Activated CD8-positive, alpha-beta memory T cell treated with anti-CD3 and anti-CD28 coated beads, Interleukin-2, amount 10 ng/mL, durations not matched to agents 7 days and 5 days (primary cell): ENCODE data around the gene HCK. TPM values are rescaled to one million over a fixed set of nuclear protein-coding genes. Genes with fewer than 3 reads are reported as not detected.

Experiments
- ATAC-seq: fragments of 150-1000 bp; cut with Tn5 transposase; one replicate; pipeline ENCODE4 v1.10.0; 2021; ENCODE audit warnings: moderate library complexity
- CTCF ChIA-PET: fragments of 350-600 bp; sonication (Branson Sonifier 250); formaldehyde crosslinking; loops from one replicate; lab custom pipeline; 2021; ENCODE audit warnings: antibody characterized with exemption; lab: Charles Lee
- DNase-seq: peaks from one replicate; pipeline ENCODE4 v3.0.0-alpha.2; 2020
- H3K27ac Mint-ChIP-seq: one replicate; pipeline ENCODE4 v1.8.0; 2021; ENCODE audit warnings: mild to moderate bottlenecking, mixed read lengths
- H3K27me3 Mint-ChIP-seq: one replicate; pipeline ENCODE4 v1.8.0; 2021; ENCODE audit warnings: mixed read lengths
- H3K36me3 Mint-ChIP-seq: one replicate; pipeline ENCODE4 v1.8.0; 2021; ENCODE audit warnings: mild to moderate bottlenecking, mixed read lengths
- H3K4me1 Mint-ChIP-seq: one replicate; pipeline ENCODE4 v1.8.0; 2021; ENCODE audit warnings: mixed read lengths
- H3K4me3 Mint-ChIP-seq: one replicate; pipeline ENCODE4 v1.8.0; 2021; ENCODE audit warnings: mild to moderate bottlenecking, moderate library complexity, mixed read lengths
- H3K9me3 Mint-ChIP-seq: one replicate; pipeline ENCODE4 v1.8.0; 2022; ENCODE audit warnings: low read depth, mixed read lengths
- total RNA-seq, 2 experiments: library from RNA; stranded (reverse); gene quantifications; one replicate each; pipeline ENCODE4 v1.2.3, GENCODE V29; 2021

The HCK gene
- total RNA-seq, 2 experiments from 2014 or later: not detected

DNA sequence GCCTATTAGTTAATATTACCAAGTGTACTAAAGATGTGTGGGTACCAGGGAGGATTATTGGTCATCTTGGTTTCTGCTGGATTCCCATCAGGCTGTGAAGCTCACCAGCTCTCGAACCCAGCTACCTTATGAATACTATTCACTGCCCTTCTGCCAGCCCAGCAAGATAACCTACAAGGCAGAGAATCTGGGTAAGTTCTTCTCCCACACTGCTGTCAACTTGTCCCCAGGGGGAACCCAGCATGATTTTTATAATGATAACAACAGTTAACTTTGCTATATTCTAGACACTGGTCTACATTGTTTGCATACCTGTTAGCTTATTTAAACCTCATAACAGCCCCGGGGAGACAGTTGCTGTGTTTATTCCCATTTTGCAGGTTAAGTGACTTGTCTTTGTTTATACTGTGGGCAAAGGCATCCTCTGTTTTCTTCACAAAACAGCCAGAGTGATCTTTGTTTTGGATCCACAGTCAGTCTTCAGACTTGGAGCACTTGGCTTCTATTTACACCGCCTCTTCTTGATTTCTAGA is 84.0 kb downstream of the HCK start:
- ATAC-seq (no peak), DNase-seq (no peak)
- no peaks in the 10 kb centered on the region for H3K27me3 Mint-ChIP-seq
- peaks cover 35% of the 10 kb centered on the region for H3K36me3 Mint-ChIP-seq
- CTCF ChIA-PET: no interaction called here
- no peak overlapping the region for H3K27ac Mint-ChIP-seq
- H3K4me1 Mint-ChIP-seq: peaks cover 2% of the 10 kb centered on the region
- no peaks in the 10 kb centered on the region for H3K9me3 Mint-ChIP-seq
- H3K4me3 Mint-ChIP-seq: no peak overlapping the region

DNA sequence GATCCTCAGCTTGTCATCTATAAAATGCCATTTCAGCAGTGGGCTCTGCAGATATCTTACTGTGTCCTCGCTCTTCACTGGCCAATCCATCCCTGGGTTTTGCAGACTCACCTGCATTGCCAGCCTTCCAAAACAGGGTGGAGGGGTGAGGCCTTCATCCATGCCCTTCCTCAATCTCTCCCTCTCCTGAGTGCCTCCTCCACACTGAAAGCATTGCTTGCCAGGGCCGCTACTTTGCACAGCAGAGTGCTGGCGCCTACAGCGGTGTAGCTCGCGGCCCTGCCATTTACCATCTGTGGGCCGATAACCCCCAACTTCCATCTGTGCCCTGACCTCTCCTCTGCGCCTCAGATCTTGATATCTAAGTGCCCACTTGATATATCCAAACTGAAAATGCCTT is 86.9 kb downstream of the HCK start:
- Mint-ChIP-seq H3K4me1 (no peaks in the 10 kb centered on the region), H3K27me3 (no peaks in the 10 kb centered on the region), H3K36me3 (peaks cover 45% of the 10 kb centered on the region), H3K27ac (no peak overlapping the region), H3K9me3 (no peaks in the 10 kb centered on the region), H3K4me3 (no peak overlapping the region)
- CTCF ChIA-PET: no interaction called here
- DNase-seq (no peak), ATAC-seq (no peak)

DNA sequence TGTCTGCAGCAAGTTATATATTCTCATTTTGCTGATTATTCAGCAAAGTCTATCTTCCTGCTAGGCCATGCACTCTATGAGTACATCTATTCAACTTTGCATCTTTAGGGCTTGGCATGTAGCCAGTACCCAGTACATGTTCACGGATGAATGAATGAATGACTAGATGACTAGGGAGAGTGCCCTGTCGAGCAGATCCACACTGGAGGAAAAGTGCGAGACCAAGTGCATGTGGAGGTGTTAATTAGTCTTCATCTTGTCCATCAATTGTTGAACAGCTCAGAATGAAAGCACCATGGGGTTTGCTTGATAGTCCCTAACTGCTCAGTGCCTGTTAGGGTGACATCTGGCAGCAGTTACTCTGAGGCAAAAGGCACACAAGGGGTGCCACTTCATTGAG is 87.9 kb downstream of the HCK start:
- Mint-ChIP-seq H3K36me3 (peaks cover 50% of the 10 kb centered on the region), H3K4me3 (no peak overlapping the region), H3K27ac (no peak overlapping the region), H3K9me3 (no peaks in the 10 kb centered on the region), H3K27me3 (no peaks in the 10 kb centered on the region), H3K4me1 (no peaks in the 10 kb centered on the region)
- CTCF ChIA-PET: no interaction called here
- no peak for ATAC-seq
- DNase-seq: no peak

DNA sequence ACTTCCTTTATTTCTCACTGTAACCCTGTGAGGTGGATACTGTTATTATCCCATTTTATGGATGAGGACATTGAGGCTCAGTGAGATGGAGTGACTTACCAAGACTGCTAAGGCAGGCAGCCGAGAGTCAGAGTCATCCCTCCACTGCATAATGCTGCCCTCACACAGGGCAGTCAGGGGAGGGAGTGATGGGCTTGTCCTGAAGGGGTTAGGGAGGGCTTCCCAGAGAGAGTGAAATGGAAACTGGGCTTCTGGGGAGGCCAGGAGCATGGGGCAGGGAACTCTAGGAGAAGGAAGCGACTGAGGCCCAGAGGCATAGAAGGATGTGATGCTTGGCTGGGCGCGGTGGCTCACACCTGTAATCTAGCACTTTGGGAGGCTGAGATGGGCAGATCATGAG is 88.6 kb downstream of the HCK start:
- CTCF ChIA-PET: no interaction called here
- no peaks in the 10 kb centered on the region for H3K9me3 Mint-ChIP-seq
- H3K27ac Mint-ChIP-seq: no peak overlapping the region
- H3K36me3 Mint-ChIP-seq: peaks cover 54% of the 10 kb centered on the region
- H3K4me3 Mint-ChIP-seq: no peak overlapping the region
- H3K27me3 Mint-ChIP-seq: no peaks in the 10 kb centered on the region
- no peak for DNase-seq
- no peak for ATAC-seq
- H3K4me1 Mint-ChIP-seq: no peaks in the 10 kb centered on the region

DNA sequence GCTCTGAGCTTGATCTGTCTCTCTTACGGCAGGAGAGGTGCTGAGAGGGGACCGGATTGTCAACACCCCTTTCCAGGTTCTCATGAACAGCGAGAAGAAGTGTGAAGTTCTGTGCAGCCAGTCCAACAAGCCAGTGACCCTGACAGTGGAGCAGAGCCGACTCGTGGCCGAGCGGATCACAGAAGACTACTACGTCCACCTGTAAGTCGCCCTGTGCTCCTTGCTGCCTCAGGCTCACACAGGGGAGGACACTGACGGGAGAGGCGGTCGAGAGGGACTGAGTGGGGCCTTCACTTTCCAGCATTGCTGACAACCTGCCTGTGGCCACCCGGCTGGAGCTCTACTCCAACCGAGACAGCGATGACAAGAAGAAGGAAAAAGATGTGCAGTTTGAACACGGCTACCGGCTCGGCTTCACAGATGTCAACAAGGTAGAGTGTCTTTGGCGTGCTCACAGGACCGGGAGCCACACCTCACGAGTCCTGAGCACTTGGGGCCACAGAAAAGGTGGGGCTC is 89.5 kb downstream of the HCK start:
- DNase-seq: no peak
- H3K4me3 Mint-ChIP-seq: no peak overlapping the region
- no peaks in the 10 kb centered on the region for H3K4me1 Mint-ChIP-seq
- CTCF ChIA-PET: no interaction called here
- H3K9me3 Mint-ChIP-seq: no peaks in the 10 kb centered on the region
- H3K27me3 Mint-ChIP-seq: no peaks in the 10 kb centered on the region
- no peak overlapping the region for H3K27ac Mint-ChIP-seq
- H3K36me3 Mint-ChIP-seq: peaks cover 62% of the 10 kb centered on the region
- no peak for ATAC-seq

DNA sequence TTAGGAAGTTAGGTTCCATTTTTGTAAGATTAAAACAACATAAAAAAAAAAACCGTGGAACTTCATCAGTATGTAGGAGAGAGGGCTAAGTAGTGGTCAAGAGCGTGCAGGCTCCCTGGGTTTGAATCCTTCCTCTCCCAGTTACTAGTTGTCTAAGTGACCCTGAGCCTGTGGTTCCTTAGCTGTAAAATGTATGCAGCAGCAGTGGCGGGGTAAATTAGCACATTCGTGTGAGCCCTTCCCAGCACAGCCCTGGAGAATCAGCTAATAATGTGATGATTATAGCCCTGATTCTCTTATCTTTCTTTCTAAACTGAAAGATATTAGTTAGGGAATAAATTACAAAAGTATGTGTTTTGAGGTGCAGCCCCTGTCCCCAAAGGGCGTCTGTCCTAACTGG is 90.0 kb downstream of the HCK start:
- no peaks in the 10 kb centered on the region for H3K9me3 Mint-ChIP-seq
- ATAC-seq: no peak

DNA sequence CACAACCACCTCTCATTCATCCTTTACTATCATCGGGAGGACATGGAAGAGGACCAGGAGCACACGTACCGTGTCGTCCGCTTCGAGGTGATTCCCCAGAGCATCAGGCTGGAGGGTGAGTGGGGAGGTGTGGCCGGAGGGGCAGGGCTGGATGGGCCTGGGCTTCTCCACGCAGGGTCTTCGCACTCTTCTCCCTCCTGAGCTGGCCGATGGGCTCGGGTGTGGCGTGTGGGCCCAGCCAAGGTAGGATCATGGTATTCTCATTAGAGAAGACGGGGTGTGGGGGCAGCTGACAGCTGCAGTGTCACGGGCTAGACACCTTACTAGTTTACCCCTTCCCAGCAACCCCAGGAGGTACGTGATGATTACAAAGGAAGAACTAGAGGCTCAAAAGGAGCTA is 90.9 kb downstream of the HCK start:
- H3K27ac Mint-ChIP-seq: no peak overlapping the region
- H3K4me3 Mint-ChIP-seq: no peak overlapping the region
- ATAC-seq (no peak), DNase-seq (no peak)
- CTCF ChIA-PET: no interaction called here
- no peaks in the 10 kb centered on the region for H3K4me1 Mint-ChIP-seq
- peaks cover 57% of the 10 kb centered on the region for H3K36me3 Mint-ChIP-seq
- no peaks in the 10 kb centered on the region for H3K9me3 Mint-ChIP-seq
- H3K27me3 Mint-ChIP-seq: no peaks in the 10 kb centered on the region

More for the DNA sequence above, 90.0 kb downstream of the HCK start:
- CTCF ChIA-PET: no interaction called here
- H3K4me1 Mint-ChIP-seq: no peaks in the 10 kb centered on the region
- DNase-seq: no peak
- peaks cover 63% of the 10 kb centered on the region for H3K36me3 Mint-ChIP-seq
- H3K27me3 Mint-ChIP-seq: no peaks in the 10 kb centered on the region
- no peak overlapping the region for H3K27ac Mint-ChIP-seq
- H3K4me3 Mint-ChIP-seq: no peak overlapping the region

DNA sequence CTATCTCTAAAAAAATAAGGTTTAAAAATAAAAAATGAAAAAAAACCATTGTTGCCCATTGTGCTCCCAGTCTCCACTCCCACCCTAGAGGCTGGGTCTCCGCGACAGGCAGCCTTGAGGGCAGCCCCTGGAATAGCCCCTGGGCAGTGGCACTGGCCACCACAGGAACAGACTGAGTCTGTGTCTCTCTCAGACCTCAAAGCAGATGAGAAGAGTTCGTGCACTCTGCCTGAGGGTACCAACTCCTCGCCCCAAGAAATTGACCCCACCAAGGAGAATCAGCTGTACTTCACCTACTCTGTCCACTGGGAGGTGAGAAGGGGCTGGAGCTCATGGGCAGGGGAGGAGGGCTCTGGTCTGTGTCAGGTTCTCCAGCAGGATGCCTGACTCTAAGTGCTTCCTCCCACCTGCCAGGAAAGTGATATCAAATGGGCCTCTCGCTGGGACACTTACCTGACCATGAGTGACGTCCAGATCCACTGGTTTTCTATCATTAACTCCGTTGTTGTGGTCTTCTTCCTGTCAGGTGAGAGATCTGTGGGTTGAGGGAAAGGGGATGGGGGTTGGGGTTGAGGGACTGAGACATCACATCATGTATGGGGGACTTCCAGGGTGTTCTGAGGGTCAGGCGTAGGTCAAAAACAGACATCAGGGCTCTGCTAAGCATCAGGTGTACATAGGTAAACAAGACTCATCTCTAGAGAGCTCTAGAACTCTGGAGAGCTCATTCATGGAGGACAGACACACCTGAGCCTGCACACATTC is 93.0 kb downstream of the HCK start:
- Mint-ChIP-seq H3K4me3 (no peak overlapping the region), H3K4me1 (no peaks in the 10 kb centered on the region), H3K9me3 (no peaks in the 10 kb centered on the region), H3K27me3 (no peaks in the 10 kb centered on the region), H3K27ac (peak overlapping the region; percentile 10), H3K36me3 (peaks cover 46% of the 10 kb centered on the region)
- DNase-seq (no peak), ATAC-seq (no peak)
- CTCF ChIA-PET: no interaction called here

DNA sequence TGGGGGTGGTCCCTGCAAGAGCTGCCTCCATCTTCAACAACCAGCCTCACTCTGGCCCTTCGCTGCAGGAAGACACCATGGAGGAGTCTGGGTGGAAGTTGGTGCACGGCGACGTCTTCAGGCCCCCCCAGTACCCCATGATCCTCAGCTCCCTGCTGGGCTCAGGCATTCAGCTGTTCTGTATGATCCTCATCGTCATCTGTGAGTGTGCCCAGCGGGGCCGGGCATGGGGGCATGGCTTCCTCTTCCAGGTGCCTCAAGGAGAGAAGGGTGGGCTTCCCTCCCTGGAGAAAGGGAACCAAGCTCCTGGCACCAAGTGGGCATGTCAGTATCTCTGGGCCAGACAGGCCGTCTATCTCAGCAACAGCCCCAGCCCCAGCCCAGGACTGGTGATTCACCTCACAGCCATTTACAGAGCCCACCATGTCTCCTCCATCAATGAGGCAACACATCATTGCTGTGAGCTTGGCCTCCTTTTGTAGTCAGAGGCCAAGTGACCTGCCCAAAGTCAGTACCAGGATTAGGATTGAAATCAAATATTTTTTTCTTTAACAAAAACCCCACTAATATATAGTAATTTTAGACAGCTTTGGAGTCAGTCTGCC is 97.6 kb downstream of the HCK start:
- CTCF ChIA-PET: no interaction called here
- H3K27me3 Mint-ChIP-seq: no peaks in the 10 kb centered on the region
- H3K4me3 Mint-ChIP-seq: no peak overlapping the region
- no peaks in the 10 kb centered on the region for H3K9me3 Mint-ChIP-seq
- H3K4me1 Mint-ChIP-seq: no peaks in the 10 kb centered on the region
- H3K36me3 Mint-ChIP-seq: peaks cover 29% of the 10 kb centered on the region
- no peak overlapping the region for H3K27ac Mint-ChIP-seq
- no peak for DNase-seq
- ATAC-seq: no peak

DNA sequence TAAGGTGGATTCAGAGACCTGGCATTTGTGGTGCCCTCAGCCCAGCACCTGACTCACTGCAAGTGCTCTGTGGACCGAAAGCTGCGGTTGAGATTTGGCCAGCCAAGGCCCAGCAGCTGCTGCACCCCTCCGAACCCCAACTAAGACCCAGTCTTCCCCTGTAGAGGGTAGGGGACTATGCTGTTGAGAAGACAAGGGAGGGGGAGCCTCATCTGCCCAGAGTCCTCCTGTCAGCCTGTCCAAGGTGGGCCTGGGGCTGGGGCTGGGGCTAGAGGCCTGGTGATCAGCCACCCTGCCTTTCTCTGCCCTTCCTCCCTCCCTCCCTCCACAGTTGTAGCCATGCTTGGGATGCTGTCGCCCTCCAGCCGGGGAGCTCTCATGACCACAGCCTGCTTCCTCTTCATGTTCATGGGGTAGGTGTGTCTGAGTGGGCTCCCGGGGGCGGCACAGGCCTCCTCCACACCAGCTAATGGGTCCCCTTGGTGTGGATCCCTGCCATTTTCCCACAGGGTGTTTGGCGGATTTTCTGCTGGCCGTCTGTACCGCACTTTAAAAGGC is 98.3 kb downstream of the HCK start:
- no peak for DNase-seq
- H3K27me3 Mint-ChIP-seq: no peaks in the 10 kb centered on the region
- peaks cover 28% of the 10 kb centered on the region for H3K36me3 Mint-ChIP-seq
- ATAC-seq: no peak
- no peak overlapping the region for H3K4me3 Mint-ChIP-seq
- CTCF ChIA-PET: no interaction called here
- no peak overlapping the region for H3K27ac Mint-ChIP-seq
- H3K4me1 Mint-ChIP-seq: no peaks in the 10 kb centered on the region
- no peaks in the 10 kb centered on the region for H3K9me3 Mint-ChIP-seq

Other genes starting within 250 kb of the HCK start
- gene MYLK2, start 232.9 kb upstream of the HCK start, total RNA-seq: 1 to 10 TPM in 1 of 2 experiments, under 1 TPM in 1; 0.42 to 1.2 TPM
- not detected for gene FOXS1, start 206.6 kb upstream of the HCK start, total RNA-seq
- not detected for gene DUSP15, start 181.7 kb upstream of the HCK start, total RNA-seq
- gene TTLL9, start 181.6 kb upstream of the HCK start, total RNA-seq: not detected
- 10 to 100 TPM; 14.9 to 15.6 TPM for gene PDRG1, start 100.2 kb upstream of the HCK start, total RNA-seq
- gene XKR7, start 84.1 kb upstream of the HCK start, total RNA-seq: not detected
- not detected for gene CCM2L, start 41.8 kb upstream of the HCK start, total RNA-seq
- gene TM9SF4, start 57.5 kb downstream of the HCK start, total RNA-seq: 10 to 100 TPM; 35.7 to 39.1 TPM
- 10 to 100 TPM; 26.3 to 41.4 TPM for gene PLAGL2, start 155.5 kb downstream of the HCK start, total RNA-seq
- gene POFUT1, start 155.6 kb downstream of the HCK start, total RNA-seq: 10 to 100 TPM; 31.1 to 34.0 TPM
- gene KIF3B, start 225.4 kb downstream of the HCK start, total RNA-seq: 10 to 100 TPM; 19.9 to 26.0 TPM